ENCODE data around the gene RFX3.
A peak's percentile ranks its signal among the peaks of the same experiment; 100 is the strongest.

Gene RFX3

DNA sequence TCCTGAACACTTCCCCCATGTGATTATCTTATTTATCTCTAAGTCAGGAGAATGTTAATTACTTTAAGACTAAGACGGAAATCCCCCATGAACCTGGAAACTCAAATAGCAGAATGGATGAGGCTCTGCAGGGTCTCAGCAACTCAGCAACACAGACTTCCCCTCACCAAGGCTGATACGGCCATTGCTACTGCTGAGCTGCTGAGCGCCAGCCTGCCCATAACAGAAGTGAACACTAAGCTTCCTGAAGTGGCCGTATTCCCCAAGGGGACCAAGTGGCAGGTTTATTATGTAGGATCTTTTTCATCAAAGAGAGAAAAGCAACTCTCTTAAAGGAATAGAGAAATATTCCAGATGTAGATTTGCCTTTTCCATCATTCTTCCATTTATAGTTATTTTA, 311.1 kb downstream of the RFX3 start:
- no peak overlapping the region for H3K4me3 ChIP-seq (replicated peaks; ENCODE audit: low read depth, low read length)
- TF ChIP-seq, protein P1, sequence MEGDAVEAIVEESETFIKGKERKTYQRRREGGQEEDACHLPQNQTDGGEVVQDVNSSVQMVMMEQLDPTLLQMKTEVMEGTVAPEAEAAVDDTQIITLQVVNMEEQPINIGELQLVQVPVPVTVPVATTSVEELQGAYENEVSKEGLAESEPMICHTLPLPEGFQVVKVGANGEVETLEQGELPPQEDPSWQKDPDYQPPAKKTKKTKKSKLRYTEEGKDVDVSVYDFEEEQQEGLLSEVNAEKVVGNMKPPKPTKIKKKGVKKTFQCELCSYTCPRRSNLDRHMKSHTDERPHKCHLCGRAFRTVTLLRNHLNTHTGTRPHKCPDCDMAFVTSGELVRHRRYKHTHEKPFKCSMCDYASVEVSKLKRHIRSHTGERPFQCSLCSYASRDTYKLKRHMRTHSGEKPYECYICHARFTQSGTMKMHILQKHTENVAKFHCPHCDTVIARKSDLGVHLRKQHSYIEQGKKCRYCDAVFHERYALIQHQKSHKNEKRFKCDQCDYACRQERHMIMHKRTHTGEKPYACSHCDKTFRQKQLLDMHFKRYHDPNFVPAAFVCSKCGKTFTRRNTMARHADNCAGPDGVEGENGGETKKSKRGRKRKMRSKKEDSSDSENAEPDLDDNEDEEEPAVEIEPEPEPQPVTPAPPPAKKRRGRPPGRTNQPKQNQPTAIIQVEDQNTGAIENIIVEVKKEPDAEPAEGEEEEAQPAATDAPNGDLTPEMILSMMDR (IDR thresholded peaks at IDR 0.05; ENCODE audit: low read depth, low read length, missing control alignments): no peak
- DNase-seq (ENCODE audit: extremely low read depth, low read depth): no peak

DNA sequence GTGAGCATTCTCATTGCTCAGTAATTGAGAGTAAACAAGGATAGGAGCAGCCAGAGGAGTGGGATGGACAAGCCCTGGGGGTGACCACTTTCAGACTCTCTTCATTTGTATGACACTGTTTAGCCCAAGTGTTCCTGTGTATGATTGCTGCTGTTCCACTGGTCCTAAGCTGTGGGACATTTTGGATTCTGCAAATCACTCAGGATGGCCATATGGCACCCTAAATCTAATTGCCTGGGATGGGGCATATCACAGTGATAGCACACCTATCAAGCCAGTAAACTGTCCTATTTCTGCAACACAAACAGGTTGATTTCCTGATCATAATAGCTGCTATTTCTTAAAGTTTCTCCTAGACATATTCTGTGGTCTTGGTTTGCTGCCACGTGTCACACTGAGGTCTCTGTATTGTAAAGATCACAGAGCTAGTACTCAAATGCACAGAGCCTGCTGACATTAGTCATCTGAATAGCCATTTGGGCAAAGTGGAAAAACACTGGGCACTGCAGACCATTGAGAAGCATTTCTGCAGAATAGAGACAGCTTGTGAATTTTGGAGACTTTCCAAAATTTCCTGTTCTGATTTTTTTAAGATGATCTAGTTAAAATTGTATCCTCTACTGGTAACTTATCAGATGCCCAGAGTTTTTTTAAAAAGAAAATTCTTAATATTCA, 320.2 kb downstream of the RFX3 start:
- H3K4me3 ChIP-seq (replicated peaks; ENCODE audit: low read depth, low read length): no peak overlapping the region
- peak; percentile 16 for DNase-seq (ENCODE audit: extremely low read depth, low read depth)
- TF ChIP-seq, protein P1 (IDR thresholded peaks at IDR 0.05; ENCODE audit: low read depth, low read length, missing control alignments): no peak

DNA sequence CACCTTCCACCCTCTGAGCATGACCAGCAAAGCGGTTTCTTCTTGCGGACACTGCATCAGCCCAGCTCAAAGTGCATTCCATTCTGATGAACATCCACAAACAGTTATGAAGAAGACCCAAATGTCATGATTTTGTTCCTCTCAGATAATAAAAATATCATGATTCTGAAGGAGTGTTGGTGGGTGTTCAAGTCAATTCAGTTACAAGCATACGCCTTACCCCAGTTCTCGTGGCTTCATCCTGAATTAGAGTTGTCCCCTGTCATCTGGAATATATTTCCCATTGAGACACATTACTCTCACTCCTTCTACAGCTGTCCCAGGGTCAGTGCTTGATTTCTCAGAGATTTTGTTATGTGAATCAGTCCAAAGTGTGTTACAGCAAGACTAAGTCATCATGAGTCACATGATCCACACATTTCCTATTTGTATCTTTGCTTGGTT, 325.4 kb downstream of the RFX3 start:
- TF ChIP-seq, protein P1 (IDR thresholded peaks at IDR 0.05; ENCODE audit: low read depth, low read length, missing control alignments): no peak
- H3K4me3 ChIP-seq (replicated peaks; ENCODE audit: low read depth, low read length): no peak overlapping the region
- peak; percentile 93 for DNase-seq (ENCODE audit: extremely low read depth, low read depth)

DNA sequence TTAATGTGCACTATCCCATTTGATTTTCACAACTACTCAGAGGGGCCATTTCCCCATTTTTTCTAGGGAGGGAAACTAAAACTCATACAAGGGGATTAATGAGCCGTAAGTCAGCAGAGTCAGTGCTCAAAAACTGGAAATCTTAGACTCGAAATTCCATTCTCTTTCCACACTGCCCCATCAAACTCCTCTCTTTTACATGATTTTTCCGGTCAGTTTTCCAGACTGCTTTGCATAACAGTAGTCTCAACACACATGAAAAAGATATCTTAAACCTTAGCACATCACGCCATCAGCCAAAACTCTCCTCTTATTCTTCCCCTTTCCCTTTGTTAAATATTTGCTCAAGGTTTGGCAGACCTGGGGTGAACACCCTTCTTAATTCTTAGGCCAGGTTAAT, 332.0 kb downstream of the RFX3 start:
- TF ChIP-seq, protein P1 (IDR thresholded peaks at IDR 0.05; ENCODE audit: low read depth, low read length, missing control alignments): no peak
- H3K4me3 ChIP-seq (replicated peaks; ENCODE audit: low read depth, low read length): no peak overlapping the region
- DNase-seq (ENCODE audit: extremely low read depth, low read depth): no peak

DNA sequence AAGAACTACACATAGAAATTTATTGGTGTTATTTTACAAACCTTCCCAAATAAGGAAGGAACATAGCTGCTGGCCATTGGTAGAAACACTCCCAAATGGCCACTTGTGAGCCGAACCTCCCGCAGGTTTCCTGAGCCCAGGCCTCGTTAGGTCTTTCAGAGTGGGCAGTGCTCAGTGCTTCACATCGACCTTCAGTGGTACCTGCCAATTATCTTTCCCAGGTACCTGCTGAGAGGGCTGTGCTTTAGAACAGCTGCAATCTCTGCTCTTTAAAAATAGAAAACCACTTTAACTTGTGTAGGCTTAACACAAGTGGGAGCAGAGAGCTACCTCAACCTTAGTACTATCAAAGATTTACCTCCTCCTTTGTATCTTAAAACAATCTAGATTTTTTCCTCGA, 334.1 kb downstream of the RFX3 start:
- H3K4me3 ChIP-seq (replicated peaks; ENCODE audit: low read depth, low read length): no peak overlapping the region
- TF ChIP-seq, protein P1 (IDR thresholded peaks at IDR 0.05; ENCODE audit: low read depth, low read length, missing control alignments): no peak
- no peak for DNase-seq (ENCODE audit: extremely low read depth, low read depth)

DNA sequence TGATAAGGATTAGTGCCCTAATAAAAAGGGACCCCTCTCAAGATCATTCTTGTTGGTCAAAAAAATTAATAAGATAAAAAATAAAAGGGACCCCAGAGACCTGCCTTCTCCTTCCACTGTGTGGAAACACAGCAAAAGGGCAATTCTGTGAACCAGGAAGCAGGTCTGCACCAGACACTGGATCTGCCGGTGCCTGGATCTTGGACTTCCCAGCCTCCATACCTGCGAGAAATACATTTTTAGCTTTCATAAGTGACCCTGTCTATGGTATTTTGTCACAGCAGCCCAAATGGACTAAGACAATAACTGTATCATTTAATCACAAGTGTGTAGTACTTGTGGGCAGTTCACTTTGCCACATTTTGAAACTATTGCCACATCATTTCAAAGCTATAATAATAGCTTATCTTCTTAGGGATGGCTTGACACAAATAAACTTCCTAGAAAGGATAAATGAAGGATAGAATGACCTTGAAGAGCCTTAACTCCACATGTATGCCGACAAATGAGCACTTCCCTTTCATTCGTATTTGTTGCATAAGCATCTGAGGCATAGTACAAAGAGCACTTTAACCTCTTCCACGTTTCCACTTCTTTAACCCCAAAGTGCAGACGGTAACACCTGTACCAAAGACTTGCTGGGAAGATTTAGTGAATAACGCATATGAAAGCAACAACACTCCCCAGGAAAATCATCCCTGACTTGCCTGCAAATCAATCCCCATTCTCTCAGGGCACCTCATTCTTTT, 336.5 kb downstream of the RFX3 start:
- no peak for DNase-seq (ENCODE audit: extremely low read depth, low read depth)
- no peak overlapping the region for H3K4me3 ChIP-seq (replicated peaks; ENCODE audit: low read depth, low read length)
- TF ChIP-seq, protein P1 (IDR thresholded peaks at IDR 0.05; ENCODE audit: low read depth, low read length, missing control alignments): no peak
